LNCAP (cell line): ENCODE results near the gene ZNF136.

Experiments
- TF ChIP-seq, protein P1 (sequence below): fragments of 450-650 bp; IDR thresholded peaks from 2 replicates; pipeline ENCODE4 v1.5.1; 2017; ENCODE audit warnings: mild to moderate bottlenecking

The ZNF136 gene

DNA sequence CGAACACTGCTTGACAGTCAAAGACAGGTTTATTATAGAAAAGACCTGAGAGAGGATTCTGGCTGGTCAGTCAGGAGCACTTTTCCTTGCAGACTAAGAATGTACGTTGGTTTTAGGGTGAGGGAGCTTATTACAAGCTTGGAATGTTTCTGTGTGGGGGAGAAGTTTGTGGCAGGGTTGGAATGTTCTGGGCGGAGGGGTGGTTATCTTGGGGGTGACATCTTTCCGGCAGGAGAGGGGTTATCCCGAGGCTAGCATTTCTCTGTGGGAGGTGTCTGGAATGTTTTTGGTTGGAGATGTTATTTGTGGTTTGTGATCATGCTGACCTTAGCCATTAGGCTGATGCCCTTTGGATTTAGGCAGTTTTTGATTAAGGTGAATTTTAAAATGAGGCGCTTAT, 61.8 kb downstream of the ZNF136 start:
- TF ChIP-seq, protein P1, sequence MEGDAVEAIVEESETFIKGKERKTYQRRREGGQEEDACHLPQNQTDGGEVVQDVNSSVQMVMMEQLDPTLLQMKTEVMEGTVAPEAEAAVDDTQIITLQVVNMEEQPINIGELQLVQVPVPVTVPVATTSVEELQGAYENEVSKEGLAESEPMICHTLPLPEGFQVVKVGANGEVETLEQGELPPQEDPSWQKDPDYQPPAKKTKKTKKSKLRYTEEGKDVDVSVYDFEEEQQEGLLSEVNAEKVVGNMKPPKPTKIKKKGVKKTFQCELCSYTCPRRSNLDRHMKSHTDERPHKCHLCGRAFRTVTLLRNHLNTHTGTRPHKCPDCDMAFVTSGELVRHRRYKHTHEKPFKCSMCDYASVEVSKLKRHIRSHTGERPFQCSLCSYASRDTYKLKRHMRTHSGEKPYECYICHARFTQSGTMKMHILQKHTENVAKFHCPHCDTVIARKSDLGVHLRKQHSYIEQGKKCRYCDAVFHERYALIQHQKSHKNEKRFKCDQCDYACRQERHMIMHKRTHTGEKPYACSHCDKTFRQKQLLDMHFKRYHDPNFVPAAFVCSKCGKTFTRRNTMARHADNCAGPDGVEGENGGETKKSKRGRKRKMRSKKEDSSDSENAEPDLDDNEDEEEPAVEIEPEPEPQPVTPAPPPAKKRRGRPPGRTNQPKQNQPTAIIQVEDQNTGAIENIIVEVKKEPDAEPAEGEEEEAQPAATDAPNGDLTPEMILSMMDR, result no peak

DNA sequence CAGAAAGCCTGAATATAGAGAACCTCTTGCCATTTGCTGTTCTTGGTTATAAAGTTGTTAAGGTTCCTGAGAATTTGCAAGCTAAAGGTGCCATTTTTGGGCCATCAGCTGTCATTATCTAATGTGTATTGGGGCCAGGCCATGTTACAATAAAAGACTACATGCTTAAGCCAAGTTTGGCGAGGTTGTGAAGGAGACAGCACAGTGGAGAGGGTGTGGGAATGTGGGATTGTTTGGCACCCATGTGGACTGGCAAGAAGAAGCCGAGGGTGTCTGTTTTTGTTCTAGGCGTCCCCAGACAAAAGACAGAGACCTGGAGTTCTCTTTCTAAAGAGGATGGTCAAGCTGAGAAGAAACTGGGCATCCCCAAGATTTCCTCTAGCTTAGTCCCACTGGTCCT, 67.1 kb downstream of the ZNF136 start:
- TF ChIP-seq, protein P1, result no peak

DNA sequence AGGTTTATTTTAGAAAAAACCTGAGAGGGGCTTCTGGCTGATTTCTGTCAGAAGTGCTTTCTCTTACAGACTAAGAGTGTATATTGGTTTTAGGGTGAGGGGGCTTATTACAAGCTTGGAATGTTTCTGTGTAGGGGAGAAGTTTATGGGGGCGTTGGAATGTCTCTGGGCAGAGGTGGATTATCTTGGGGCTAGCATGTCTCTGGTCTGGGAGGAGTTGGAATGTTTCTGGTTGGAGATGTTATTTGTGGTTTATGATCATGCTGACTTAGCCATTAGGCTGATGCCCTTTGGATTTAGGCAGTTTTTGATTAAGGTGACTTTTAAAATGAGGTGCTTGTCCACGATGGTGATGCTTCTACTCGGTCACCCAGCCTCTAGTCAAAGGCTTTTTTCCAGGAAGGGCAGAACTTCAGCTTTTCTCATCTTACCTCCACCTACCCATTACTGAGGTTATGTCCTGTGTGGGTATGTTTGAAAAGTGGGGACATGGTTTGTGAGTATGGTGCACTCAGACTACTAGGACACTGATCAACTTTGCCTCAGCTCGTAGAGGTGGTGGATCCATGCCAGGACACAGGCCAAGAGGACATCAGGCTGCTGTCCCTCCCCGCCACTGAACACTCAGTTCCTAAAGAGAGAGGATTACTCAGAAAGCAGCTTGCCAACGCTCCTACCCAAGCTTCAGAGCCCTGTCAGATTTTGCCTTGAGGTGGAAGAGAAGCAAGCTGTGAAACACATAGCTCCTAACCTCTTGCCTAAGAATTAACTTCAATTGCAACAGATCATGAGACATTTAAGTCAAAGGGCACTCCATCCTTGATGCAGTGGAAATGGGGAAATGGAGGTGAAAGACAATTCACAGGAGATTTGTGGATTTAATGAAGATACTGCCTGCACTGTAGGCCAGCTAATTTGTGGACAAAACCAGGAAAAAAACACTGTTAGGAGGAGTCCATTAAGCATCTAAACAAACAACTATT, 68.1 kb downstream of the ZNF136 start:
- TF ChIP-seq, protein P1, result no peak

DNA sequence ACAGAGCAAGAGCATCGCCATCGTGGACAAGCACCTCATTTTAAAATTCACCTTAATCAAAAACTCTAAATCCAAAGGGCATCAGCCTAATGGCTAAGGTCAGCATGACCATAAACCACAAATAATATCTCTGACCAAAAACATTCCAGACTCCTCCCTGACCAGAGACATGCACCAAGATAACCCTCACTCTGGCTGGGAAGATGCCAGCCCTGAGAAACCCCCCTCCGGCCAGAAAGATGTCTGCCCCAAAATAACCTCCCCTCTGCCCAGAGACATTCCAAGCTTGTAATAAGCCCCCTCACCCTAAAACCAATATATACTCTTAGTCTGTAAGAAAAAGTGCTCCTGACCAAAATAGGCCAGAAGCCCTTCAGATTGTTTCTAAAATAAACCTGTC, 70.1 kb downstream of the ZNF136 start:
- TF ChIP-seq, protein P1, result no peak

DNA sequence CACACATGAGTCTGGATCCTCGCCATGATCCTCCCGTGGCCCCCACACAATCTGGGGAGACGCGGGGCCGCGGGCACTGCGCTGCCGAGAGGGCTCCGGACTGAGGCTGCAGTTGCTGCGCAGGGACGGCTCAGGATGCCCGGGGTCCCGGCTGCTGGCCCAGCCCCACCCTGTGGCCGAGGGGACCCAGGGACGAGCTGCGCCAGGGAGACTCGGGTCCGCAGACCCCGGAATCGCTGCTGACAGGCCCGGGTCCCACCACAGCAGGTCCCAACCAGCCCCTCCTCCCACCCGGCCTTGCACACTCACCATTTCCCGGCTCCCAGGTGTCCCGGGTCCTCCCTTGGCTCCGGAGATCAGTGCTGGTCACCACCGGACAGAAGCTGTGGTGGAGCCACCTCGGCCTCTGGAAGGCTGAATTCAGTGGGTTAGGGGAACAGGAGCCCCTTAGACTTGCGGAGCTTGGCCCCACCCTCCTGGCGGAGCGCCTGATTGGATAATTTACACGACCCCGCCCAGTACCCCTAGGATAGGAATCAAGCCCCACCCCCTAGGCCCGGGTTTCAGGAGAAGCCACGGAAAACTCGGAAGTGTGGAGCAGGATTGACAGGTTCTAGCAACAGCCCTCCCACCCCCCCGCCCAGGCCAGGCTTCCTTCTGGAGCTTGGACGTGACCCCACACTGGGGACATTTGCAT, 74.4 kb downstream of the ZNF136 start:
- TF ChIP-seq, protein P1, result no peak
